ENCODE results near the gene PHACTR3. TPM values are rescaled to one million over a fixed set of nuclear protein-coding genes. Genes with fewer than 3 reads are reported as not detected.
"Not testable (repeated sequence)": the region's sequence is repeated elsewhere in the genome, so short reads cannot be mapped to it uniquely, and the experiment has no call there.

PHACTR3 gene
- 10 to 100 TPM in 1 of 2 donors, under 1 TPM in 1; 0.86 to 24.2 TPM for total RNA-seq

GRCh38 chr20:59603781-59604541 is at the start of gene PHACTR3:
Gene PHACTR3 (plus strand): TSS chr20:59604540. CDS start chr20:59605015, 475 bp downstream.
- Histone ChIP-seq H3K4me1 (peaks cover 0 to 15% of the 10 kb centered on the region in 2 donors), H3K36me3 (no peaks in the 10 kb centered on the region), H3K9me3 (no peaks in the 10 kb centered on the region), H3K27me3 (peaks cover 0 to 5% of the 10 kb centered on the region in 2 donors), H3K4me3 (peak within 1 kb of the TSS; percentile 32 to 49), H3K27ac (peak within 1 kb of the TSS in 1 of 2 donors; percentile 3)
- DNase-seq (ENCODE audit: low spot score) = no peak
- TF ChIP-seq CTCF (IDR thresholded peaks at IDR 0.05) = no peak

- H3K9me3 ChIP-seq; DNase-seq (ENCODE audit: low spot score); H3K27me3 ChIP-seq; H3K4me3 ChIP-seq; H3K4me1 ChIP-seq; H3K27ac ChIP-seq; H3K36me3 ChIP-seq: not testable (repeated sequence)
These were observed 46.4 kb upstream of the PHACTR3 start for GRCh38 chr20:59557733-59558529.

- no peaks in the 10 kb centered on the region for H3K36me3 ChIP-seq
- no peaks in the 10 kb centered on the region for H3K4me1 ChIP-seq
- no peak for DNase-seq (ENCODE audit: low spot score)
- TF ChIP-seq CTCF (IDR thresholded peaks at IDR 0.05) = no peak
- no peak overlapping the region for H3K4me3 ChIP-seq
- no peaks in the 10 kb centered on the region for H3K9me3 ChIP-seq
- H3K27ac ChIP-seq = no peak overlapping the region
- H3K27me3 ChIP-seq = no peaks in the 10 kb centered on the region
These were observed 45.1 kb upstream of the PHACTR3 start for GRCh38 chr20:59559024-59559817.

GRCh38 chr20:59559863-59560262 is 44.5 kb upstream of the PHACTR3 start:
- Histone ChIP-seq H3K4me3 (no peak overlapping the region), H3K36me3 (no peaks in the 10 kb centered on the region), H3K27ac (no peak overlapping the region), H3K9me3 (no peaks in the 10 kb centered on the region), H3K27me3 (no peaks in the 10 kb centered on the region), H3K4me1 (no peaks in the 10 kb centered on the region)
- DNase-seq (ENCODE audit: low spot score) = no peak
- no peak for TF ChIP-seq CTCF (IDR thresholded peaks at IDR 0.05)

GRCh38 chr20:59560588-59561227 is 43.6 kb upstream of the PHACTR3 start:
- H3K36me3 ChIP-seq = no peaks in the 10 kb centered on the region
- H3K4me1 ChIP-seq = no peaks in the 10 kb centered on the region
- no peak overlapping the region for H3K4me3 ChIP-seq
- TF ChIP-seq CTCF (IDR thresholded peaks at IDR 0.05) = peak; percentile 30 to 63
- no peak overlapping the region for H3K27ac ChIP-seq
- H3K9me3 ChIP-seq = no peaks in the 10 kb centered on the region
- no peaks in the 10 kb centered on the region for H3K27me3 ChIP-seq
- no peak for DNase-seq (ENCODE audit: low spot score)

All from right atrium auricular region (tissue), 2 donors.